IPS DF 4.7 (cell line): ENCODE data around the gene OR52E5.

ENCODE experiments used
- DNase-seq: peaks from one replicate; pipeline ENCODE4 v3.0.0-alpha.2; 2013; ENCODE audit warnings: low spot score; ENCODE audit errors: extremely low read depth

Gene OR52E5

GRCh38 chr11:5892908-5893307 is at the start of gene OR52E5:
TSS of gene OR52E5 (plus strand) at chr11:5893208. CDS start at chr11:5900777, 7,569 bp downstream.
- DNase-seq = no peak

- DNase-seq = no peak
Observed at GRCh38 chr11:5846701-5847100, 46.3 kb upstream of the OR52E5 start.

- no peak for DNase-seq
Observed at GRCh38 chr11:5847711-5848110, 45.3 kb upstream of the OR52E5 start.

- DNase-seq = no peak
Observed at GRCh38 chr11:5851002-5851401, 42.0 kb upstream of the OR52E5 start.

- DNase-seq = no peak
Observed at GRCh38 chr11:5857590-5857989, 35.4 kb upstream of the OR52E5 start, which contains the start of gene OR52E8. TSS of gene OR52E8 (minus strand) at chr11:5857690. CDS start at chr11:5857690, 0 bp downstream.

- DNase-seq = no peak
Observed at GRCh38 chr11:5865826-5866225, 27.2 kb upstream of the OR52E5 start.

GRCh38 chr11:5878564-5878963 is 14.4 kb upstream of the OR52E5 start:
- DNase-seq = no peak

- DNase-seq = no peak
Observed at GRCh38 chr11:5880329-5880728, 12.7 kb upstream of the OR52E5 start, which contains the start of gene OR52E4. TSS of gene OR52E4 (plus strand) at chr11:5880629. CDS start at chr11:5884293, 3,664 bp downstream.

- DNase-seq = no peak
Observed at GRCh38 chr11:5881756-5882155, 11.3 kb upstream of the OR52E5 start.

- no peak for DNase-seq
Observed at GRCh38 chr11:5887172-5887571, 5.8 kb upstream of the OR52E5 start.

GRCh38 chr11:5887661-5888060 is 5.3 kb upstream of the OR52E5 start:
- DNase-seq = no peak

GRCh38 chr11:5891216-5891800 is 1.7 kb upstream of the OR52E5 start:
- DNase-seq = no peak

- no peak for DNase-seq
Observed at GRCh38 chr11:5899534-5899933, 6.5 kb downstream of the OR52E5 start.

- no peak for DNase-seq
Observed at GRCh38 chr11:5910540-5910939, 17.5 kb downstream of the OR52E5 start.

- DNase-seq = no peak
Observed at GRCh38 chr11:5922749-5923426, 29.9 kb downstream of the OR52E5 start.

GRCh38 chr11:5923427-5923776 is 30.4 kb downstream of the OR52E5 start:
- DNase-seq = no peak

GRCh38 chr11:5923794-5924193 is 30.8 kb downstream of the OR52E5 start:
- no peak for DNase-seq

GRCh38 chr11:5928271-5928670 is 35.3 kb downstream of the OR52E5 start:
- no peak for DNase-seq

GRCh38 chr11:5928811-5929210 is 35.8 kb downstream of the OR52E5 start:
- no peak for DNase-seq

GRCh38 chr11:5929571-5930368 is 36.8 kb downstream of the OR52E5 start:
- no peak for DNase-seq

GRCh38 chr11:5930614-5931013 is 37.6 kb downstream of the OR52E5 start:
- no peak for DNase-seq

- no peak for DNase-seq
Observed at GRCh38 chr11:5931061-5931460, 38.1 kb downstream of the OR52E5 start.
